H7 (cell line): ENCODE measurements around the gene GSTM3. TPM values are rescaled to one million over a fixed set of nuclear protein-coding genes. Genes with fewer than 3 reads are reported as not detected.
A peak's percentile ranks its signal among the peaks of the same experiment; 100 is the strongest.
"Not testable (repeated sequence)": the region's sequence is repeated elsewhere in the genome, so short reads cannot be mapped to it uniquely, and the experiment has no call there.

Experiments
- DNase-seq: peaks from one replicate; pipeline ENCODE4 v3.0.0; 2012
- H3K27me3 ChIP-seq: 2 replicates; pipeline ENCODE4 v1.6.0; 2011; ENCODE audit warnings: mild to moderate bottlenecking, low read length; ENCODE audit not compliant: control insufficient read depth, insufficient read depth
- H3K36me3 ChIP-seq: replicated peaks from 2 replicates; pipeline ENCODE4 v1.5.1; 2011; ENCODE audit warnings: low read length; ENCODE audit not compliant: control insufficient read depth, insufficient read depth
- H3K4me3 ChIP-seq: 2 replicates; pipeline ENCODE4 v1.5.1; 2011; ENCODE audit warnings: low read depth, mild to moderate bottlenecking, control low read depth, low read length, moderate library complexity; ENCODE audit not compliant: insufficient read depth
- total RNA-seq: library from RNA; depleted of rRNA; stranded (reverse); fragments of >200 nt; shearing (Covaris generic); gene quantifications from 2 replicates; pipeline ENCODE4 v1.2.3, GENCODE V29; 2014

GSTM3 gene
- total RNA-seq, 1 experiment from 2014 or later = 27.3 TPM

GRCh38 chr1:109760581-109761226, 19.9 kb upstream of the GSTM3 start:
- no peak overlapping the region for H3K4me3 ChIP-seq
- no peaks in the 10 kb centered on the region for H3K36me3 ChIP-seq
- no peaks in the 10 kb centered on the region for H3K27me3 ChIP-seq
- DNase-seq = no peak

DNA sequence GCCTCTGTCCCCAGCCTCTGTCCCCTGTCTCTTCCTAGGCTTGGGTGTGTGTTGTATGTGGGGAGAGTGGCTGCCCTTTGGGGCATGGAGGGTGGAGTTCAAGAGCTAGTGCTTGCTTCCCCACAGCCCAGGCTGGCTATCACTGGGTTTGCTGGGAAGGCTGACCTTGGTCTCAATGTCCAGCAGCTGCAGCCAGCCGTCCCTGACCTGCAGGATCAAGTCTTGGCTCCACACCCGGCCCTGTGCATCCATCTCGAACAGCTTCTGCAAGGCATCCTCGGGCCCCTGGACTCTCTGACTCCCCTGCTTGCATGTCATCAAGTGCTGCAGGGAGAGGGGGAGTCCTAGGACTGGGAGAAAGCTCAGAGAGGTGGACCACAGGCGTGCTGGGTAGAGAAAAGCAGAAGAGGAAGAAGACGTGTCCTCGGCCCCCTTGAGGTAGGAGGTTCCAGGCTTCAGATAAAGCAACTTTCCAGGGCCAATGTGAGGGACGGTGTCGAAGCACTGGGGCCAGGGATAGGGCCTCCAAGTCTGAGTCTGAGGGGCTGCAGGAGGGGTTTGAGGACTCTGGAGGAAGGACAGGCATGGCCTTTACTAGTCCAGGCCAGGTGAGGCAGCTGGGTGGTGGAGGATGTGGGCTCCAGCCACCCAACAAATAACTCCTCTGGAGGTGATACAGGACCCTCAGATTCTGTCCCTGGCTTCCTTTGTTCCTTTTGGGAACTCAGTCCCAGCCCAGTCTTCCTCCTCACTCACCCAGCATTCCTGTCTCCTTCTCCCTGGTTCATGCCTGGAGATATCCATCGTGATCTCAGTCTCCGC, 18.9 kb upstream of the GSTM3 start:
- Histone ChIP-seq H3K4me3 (no peak overlapping the region), H3K27me3 (no peaks in the 10 kb centered on the region), H3K36me3 (no peaks in the 10 kb centered on the region)
- no peak for DNase-seq

GRCh38 chr1:109757936-109758786, 17.3 kb upstream of the GSTM3 start:
- H3K4me3 ChIP-seq = no peak overlapping the region
- H3K27me3 ChIP-seq = no peaks in the 10 kb centered on the region
- H3K36me3 ChIP-seq = no peaks in the 10 kb centered on the region
- DNase-seq = no peak

DNA sequence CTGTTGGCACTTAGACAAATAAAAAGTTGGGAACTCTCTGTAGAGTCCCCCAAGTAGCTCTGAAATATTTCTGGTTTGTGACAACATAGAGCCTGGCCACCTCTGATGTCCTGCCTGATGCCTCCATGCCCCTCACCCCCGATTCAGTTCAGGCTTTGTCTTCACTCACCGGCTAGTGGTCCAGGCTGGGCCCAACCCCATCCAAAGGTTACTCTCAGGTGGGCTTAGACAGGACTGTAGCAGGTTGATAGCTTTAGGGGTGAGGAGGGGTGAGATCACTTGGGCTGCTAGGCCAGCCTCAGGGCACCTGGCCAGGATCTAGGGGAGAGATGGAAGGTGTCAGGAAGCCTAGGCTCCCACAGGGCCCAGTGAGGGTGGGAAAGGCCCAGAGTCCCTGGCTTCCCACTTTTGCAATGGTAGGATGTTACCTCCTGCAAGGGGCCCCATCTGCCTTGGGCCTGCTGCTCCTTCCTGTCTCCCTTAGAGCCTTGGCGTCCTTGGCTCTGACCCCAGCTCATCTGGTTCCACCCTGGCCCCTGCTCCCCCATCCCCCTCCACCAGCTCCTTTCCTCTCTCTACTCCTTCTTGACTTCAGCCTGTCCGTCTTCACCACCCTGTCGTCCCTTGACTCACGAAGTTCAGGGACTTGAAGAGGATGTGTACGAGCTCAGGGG, 16.1 kb upstream of the GSTM3 start:
- Histone ChIP-seq H3K36me3 (no peaks in the 10 kb centered on the region), H3K4me3 (no peak overlapping the region), H3K27me3 (no peaks in the 10 kb centered on the region; the same call in 1 of the 2 replicates)
- DNase-seq = peak; percentile 8

- not testable (repeated sequence) for H3K36me3 ChIP-seq, H3K4me3 ChIP-seq, DNase-seq, H3K27me3 ChIP-seq
These were observed 15.5 kb upstream of the GSTM3 start for GRCh38 chr1:109756325-109756724.

GRCh38 chr1:109754738-109755137, 13.9 kb upstream of the GSTM3 start:
- Histone ChIP-seq H3K36me3 (no peaks in the 10 kb centered on the region), H3K4me3 (no peak overlapping the region), H3K27me3 (no peaks in the 10 kb centered on the region; the same call in 1 of the 2 replicates)
- DNase-seq = no peak

DNA sequence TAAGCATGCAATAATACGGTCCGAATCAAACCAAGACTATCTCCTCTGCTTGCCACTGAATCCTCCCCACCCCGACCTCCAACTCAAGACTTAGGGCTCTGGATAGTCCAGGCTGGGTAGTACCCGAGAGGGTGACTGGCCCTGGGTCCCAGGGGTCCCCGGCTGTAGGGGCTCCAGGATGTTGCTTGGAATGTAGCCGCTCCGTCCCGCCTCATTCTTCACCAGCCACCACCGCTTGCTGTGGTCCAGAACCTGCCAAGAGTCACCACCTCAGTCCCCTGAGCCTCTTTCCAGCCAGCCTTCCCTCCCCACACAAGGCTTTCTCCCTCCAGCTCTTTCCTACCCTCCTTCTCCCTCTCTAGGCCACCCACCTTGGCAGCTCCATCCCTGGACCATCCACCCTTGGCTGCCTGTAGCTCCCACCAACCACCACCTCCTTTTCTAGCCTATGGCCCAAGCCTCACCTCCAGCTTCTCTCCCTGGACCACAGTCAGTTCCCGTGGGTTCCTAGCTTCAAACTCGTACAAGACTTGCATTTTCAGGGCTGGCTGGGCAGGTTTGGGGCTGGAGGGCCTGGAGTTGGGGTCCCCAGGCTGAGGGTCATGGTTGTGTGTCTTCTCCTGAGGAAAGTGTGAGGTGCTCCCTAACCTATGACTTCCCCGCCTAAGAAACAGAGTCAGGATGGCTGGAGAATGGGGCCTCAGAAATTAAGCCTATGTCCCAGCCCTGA, 10.9 kb upstream of the GSTM3 start:
- Histone ChIP-seq H3K36me3 (no peaks in the 10 kb centered on the region), H3K4me3 (no peak overlapping the region)
- DNase-seq = peak; percentile 16

GRCh38 chr1:109750920-109751319, 10.1 kb upstream of the GSTM3 start:
- Histone ChIP-seq H3K27me3 (no peaks in the 10 kb centered on the region; the same call in 1 of the 2 replicates), H3K36me3 (no peaks in the 10 kb centered on the region)
- peak; percentile 16 for DNase-seq

More for the DNA sequence above, 10.9 kb upstream of the GSTM3 start:
- no peaks in the 10 kb centered on the region; the same call in 1 of the 2 replicates for H3K27me3 ChIP-seq

DNA sequence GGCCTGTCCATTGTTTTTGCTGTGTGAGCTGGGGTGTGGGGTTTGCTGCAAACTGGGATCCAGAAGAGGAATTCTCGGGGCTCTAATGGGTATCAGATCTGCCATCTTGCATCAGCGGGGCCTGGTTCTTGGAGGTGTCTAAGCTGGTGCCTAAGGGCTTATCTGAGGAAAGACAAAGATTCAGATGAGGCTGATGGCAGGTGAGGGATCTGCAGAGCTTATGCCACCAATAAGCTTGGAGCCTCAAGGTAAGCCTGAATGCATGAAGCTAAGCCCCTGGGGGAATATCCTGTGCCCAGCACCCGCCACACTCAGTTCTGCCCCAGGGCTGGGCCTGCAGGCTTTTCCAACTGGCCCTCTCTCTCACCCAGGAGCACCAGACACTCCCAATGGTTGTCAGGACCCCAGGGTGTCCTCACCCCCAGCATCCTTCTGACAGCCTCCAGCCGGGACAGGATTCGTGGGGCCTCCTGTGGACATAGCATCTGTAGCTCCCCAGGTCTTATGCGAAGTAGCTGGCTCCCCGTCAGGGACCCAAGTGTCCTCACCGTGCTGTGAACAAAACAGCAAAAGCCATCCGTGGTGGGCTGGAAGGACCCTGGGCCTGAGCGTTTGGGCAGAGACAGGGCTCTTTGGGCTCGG, 9.5 kb upstream of the GSTM3 start:
- Histone ChIP-seq H3K27me3 (no peaks in the 10 kb centered on the region; the same call in 1 of the 2 replicates), H3K36me3 (no peaks in the 10 kb centered on the region), H3K4me3 (no peak overlapping the region)
- DNase-seq = no peak

More at GRCh38 chr1:109750920-109751319, 10.1 kb upstream of the GSTM3 start:
- H3K4me3 ChIP-seq = no peak overlapping the region

DNA sequence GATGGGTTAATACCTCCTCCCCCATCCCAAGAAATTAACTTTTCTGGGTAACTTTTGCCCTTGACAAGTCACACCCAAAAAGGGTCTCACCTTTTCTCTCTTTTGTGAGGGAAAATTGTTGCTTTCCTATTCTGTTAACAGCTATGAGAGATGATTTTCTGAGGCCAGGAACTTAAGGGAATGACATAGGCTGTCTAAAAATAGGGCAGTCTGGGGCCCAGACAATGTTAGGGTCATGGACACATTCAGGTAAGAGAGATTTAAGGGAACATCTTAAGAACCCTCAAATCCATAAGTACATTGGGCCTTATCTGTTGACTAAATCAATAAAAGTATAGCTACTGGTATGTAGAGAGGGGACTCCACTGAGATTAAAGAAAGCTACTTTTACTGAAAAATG, 8.4 kb upstream of the GSTM3 start:
- Histone ChIP-seq H3K4me3 (no peak overlapping the region), H3K27me3 (no peaks in the 10 kb centered on the region; the same call in 1 of the 2 replicates), H3K36me3 (no peaks in the 10 kb centered on the region)
- DNase-seq = no peak

- H3K36me3 ChIP-seq, H3K27me3 ChIP-seq, H3K4me3 ChIP-seq, DNase-seq: not testable (repeated sequence)
These were observed 7.5 kb upstream of the GSTM3 start for GRCh38 chr1:109748311-109748710.

- peaks cover 30% of the 10 kb centered on the region for H3K27me3 ChIP-seq
- H3K36me3 ChIP-seq = no peaks in the 10 kb centered on the region
- peak overlapping the region; percentile 72 for H3K4me3 ChIP-seq
These were observed 862 bp downstream of the GSTM3 start for GRCh38 chr1:109739738-109740614.

More at GRCh38 chr1:109739738-109740614, 862 bp downstream of the GSTM3 start:
- DNase-seq = peak; percentile 95
